Progenitor cell of endocrine pancreas (in vitro differentiated cells): Measurements from ENCODE around the gene PI4K2A. TPM values are rescaled to one million over a fixed set of nuclear protein-coding genes. Genes with fewer than 3 reads are reported as not detected.
"Not testable (repeated sequence)": the region's sequence is repeated elsewhere in the genome, so short reads cannot be mapped to it uniquely, and the experiment has no call there.

Source experiments
- DNase-seq: peaks from one replicate; pipeline ENCODE4 v3.0.0; 2021; ENCODE audit warnings: low spot score; ENCODE audit not compliant: unreplicated experiment
- H3K27ac Mint-ChIP-seq: 2 replicates; pipeline ENCODE4 v1.8.0; 2021; ENCODE audit warnings: mild to moderate bottlenecking, moderate library complexity, mixed read lengths
- H3K27me3 Mint-ChIP-seq: 2 replicates; pipeline ENCODE4 v1.8.0; 2021; ENCODE audit warnings: mixed read lengths
- H3K36me3 Mint-ChIP-seq: 2 replicates; pipeline ENCODE4 v1.8.0; 2022; ENCODE audit warnings: mixed read lengths; ENCODE audit not compliant: insufficient read depth
- H3K4me1 Mint-ChIP-seq: 2 replicates; pipeline ENCODE4 v1.8.0; 2021; ENCODE audit warnings: low read depth, mixed read lengths
- H3K4me3 Mint-ChIP-seq: 2 replicates; pipeline ENCODE4 v1.8.0; 2021; ENCODE audit warnings: low read depth, mild to moderate bottlenecking, moderate library complexity, mixed read lengths
- H3K9me3 Mint-ChIP-seq: 2 replicates; pipeline ENCODE4 v1.8.0; 2021; ENCODE audit warnings: low read depth, mixed read lengths
- total RNA-seq: library from RNA; stranded (reverse); gene quantifications from 2 replicates; pipeline ENCODE4 v1.2.1, GENCODE V29; 2021
- TF ChIP-seq, protein P1 (sequence below): fragments of 200-600 bp; sonication (generic); IDR thresholded peaks from one replicate; pipeline ENCODE4 v1.5.0; 2021; ENCODE audit warnings: antibody characterized with exemption, mild to moderate bottlenecking; ENCODE audit not compliant: unreplicated experiment

PI4K2A gene
- total RNA-seq, 1 donor from 2014 or later: 18.9 TPM

DNA sequence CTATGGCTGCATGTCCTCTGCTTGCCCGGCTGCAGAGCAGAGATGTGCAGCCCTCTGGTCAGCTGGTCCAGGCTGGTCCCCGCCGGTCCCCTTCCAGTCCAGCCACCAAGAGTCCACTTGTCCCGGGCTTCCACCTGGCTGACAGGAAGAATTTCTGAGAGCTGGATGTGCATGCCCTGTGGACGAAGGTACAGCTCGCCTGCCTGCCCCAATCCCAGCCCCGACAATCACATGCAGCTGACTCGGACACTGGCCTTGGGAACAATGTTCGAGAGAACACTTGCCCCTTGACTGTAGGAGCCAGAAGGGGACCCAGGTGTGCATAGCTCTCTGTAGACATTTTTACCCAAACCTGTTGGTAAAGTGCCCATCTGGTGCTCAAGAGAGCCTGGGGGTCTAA is 34.8 kb downstream of the PI4K2A start:
- no peaks in the 10 kb centered on the region for H3K27me3 Mint-ChIP-seq
- no peaks in the 10 kb centered on the region for H3K9me3 Mint-ChIP-seq
- H3K4me3 Mint-ChIP-seq: no peak overlapping the region
- DNase-seq: no peak
- H3K4me1 Mint-ChIP-seq: no peaks in the 10 kb centered on the region
- H3K36me3 Mint-ChIP-seq: peaks cover 11% of the 10 kb centered on the region
- no peak overlapping the region for H3K27ac Mint-ChIP-seq
- TF ChIP-seq, protein P1, sequence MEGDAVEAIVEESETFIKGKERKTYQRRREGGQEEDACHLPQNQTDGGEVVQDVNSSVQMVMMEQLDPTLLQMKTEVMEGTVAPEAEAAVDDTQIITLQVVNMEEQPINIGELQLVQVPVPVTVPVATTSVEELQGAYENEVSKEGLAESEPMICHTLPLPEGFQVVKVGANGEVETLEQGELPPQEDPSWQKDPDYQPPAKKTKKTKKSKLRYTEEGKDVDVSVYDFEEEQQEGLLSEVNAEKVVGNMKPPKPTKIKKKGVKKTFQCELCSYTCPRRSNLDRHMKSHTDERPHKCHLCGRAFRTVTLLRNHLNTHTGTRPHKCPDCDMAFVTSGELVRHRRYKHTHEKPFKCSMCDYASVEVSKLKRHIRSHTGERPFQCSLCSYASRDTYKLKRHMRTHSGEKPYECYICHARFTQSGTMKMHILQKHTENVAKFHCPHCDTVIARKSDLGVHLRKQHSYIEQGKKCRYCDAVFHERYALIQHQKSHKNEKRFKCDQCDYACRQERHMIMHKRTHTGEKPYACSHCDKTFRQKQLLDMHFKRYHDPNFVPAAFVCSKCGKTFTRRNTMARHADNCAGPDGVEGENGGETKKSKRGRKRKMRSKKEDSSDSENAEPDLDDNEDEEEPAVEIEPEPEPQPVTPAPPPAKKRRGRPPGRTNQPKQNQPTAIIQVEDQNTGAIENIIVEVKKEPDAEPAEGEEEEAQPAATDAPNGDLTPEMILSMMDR: no peak

DNA sequence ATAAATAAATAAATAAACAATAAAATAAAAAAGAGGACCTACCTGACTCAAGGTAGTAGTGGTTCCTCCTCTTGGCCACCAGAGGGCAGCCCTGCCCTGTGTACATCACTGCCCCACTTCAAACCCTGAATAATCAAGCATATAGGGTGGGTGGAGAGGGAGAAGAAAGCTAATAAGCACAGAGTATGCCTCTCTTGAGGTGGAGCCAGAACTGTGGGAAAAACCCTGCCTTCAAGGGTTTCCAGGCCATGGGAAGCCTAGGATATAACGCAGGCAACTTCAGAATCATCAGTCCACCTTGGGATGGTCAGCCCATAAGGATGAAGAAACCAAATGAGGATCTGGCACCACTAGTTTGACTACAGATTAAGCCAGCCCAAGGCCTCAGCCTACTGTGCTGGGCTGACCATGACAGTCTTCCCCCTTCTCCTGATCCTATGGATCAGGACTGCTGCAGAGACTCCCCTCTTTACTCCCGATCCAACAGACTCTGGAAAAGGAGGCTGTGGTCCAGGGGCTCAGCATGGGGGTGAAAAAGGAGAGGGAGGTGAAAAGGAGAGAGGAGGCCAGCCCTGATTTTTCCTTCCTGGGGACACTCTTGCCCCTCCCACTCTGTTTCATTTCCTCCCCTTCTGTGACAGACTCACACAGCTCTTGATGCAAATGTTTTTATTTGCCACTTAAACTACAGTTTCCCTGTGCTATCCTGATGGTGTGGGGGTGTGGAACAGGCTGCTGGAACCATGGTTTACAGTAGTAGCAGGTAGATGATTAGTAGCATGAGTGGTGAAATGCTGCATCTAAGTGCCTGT is 36.5 kb downstream of the PI4K2A start:
- peak; percentile 20 for DNase-seq
- Mint-ChIP-seq H3K9me3 (no peaks in the 10 kb centered on the region), H3K4me3 (no peak overlapping the region)

DNA sequence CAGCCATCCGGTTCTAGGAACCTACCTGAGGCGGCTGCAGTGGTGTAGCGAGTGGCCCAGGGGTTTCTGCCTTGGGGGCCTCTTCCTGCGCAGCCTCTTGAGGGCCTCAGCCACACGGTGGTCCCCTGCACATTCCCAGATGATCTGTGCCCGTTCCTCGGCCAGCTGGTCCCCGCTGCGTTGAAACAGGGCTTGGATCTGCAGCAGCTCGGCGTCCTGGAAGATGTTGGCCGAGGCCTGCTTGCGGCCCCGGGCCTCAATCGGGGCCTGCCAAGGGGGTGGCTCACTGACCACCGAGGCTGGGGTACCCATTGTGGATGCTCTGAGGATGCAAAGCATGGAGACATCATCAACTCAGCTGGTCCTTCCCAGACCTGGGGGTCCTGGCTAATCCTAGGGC is 39.1 kb downstream of the PI4K2A start:
- TF ChIP-seq, protein P1: no peak
- H3K36me3 Mint-ChIP-seq: peaks cover 3% of the 10 kb centered on the region
- no peak overlapping the region for H3K27ac Mint-ChIP-seq
- no peaks in the 10 kb centered on the region for H3K9me3 Mint-ChIP-seq
- no peak for DNase-seq
- H3K27me3 Mint-ChIP-seq: no peaks in the 10 kb centered on the region
- H3K4me3 Mint-ChIP-seq: no peak overlapping the region
- peaks cover 7% of the 10 kb centered on the region for H3K4me1 Mint-ChIP-seq

More for the DNA sequence above, 36.5 kb downstream of the PI4K2A start:
- no peak overlapping the region for H3K27ac Mint-ChIP-seq
- H3K36me3 Mint-ChIP-seq: peaks cover 8% of the 10 kb centered on the region
- TF ChIP-seq, protein P1: peak; percentile 91
- H3K27me3 Mint-ChIP-seq: no peaks in the 10 kb centered on the region
- no peaks in the 10 kb centered on the region for H3K4me1 Mint-ChIP-seq

DNA sequence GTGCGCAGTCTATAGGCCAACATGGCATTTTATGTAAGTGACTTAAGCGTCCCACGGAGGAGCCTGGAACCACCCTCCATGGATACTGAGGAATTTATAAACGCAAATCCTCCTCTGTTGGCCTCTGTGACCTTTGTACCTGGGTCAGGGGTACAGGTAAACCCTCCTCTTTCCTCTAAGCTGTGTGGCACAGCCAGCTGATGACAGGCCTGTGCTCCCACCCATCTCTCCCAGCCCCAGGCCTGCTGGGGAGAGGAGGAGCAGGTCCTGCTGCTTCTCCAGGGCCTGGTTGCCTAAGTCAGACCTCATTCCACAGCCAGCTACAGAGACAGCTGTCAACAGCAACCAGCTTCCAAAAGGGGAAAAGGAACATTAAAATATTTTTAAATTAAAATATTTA is 41.6 kb downstream of the PI4K2A start:
- Mint-ChIP-seq H3K9me3 (no peaks in the 10 kb centered on the region), H3K4me3 (no peak overlapping the region), H3K4me1 (peaks cover 7% of the 10 kb centered on the region), H3K27ac (no peak overlapping the region), H3K36me3 (no peaks in the 10 kb centered on the region), H3K27me3 (no peaks in the 10 kb centered on the region)
- TF ChIP-seq, protein P1: no peak
- no peak for DNase-seq

DNA sequence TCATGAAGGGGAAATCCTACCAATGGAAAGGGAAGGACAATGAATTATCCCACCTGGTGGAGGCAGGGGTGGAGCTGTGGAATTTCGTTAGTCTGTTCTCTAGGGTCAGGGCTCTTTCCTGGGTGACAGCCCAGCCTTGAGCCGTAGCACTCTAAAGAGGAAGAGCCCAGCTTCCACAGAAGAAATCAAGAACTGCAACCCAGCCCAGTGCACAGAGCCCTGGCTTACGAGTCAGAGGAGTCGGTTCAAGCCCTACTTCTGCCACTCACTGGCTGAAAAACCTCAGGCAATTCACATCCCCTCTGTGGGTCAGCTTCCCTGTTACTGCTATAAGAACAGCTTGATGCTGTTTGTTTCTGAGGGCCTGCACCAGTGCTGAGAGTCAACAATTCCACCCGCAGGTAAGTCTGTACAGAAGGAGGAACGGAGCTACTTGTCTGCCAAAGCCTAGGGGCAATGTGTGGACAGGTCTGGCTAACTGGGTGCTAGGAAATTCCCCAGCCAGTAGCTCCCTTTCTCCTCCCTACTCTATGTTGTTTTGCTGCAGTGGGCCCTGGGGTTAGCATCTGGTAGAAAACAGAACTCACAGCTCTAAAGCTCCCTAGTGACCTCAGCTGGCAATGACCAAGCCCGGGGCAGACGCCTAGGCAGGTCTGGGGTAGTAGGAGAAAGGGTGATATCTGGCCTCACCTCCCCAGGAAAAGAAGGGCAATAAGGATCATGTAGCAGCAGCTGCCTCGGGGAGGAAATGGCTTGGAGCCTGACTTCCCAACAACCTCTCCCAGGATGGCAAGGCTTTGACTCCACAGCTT is 43.3 kb downstream of the PI4K2A start:
- no peaks in the 10 kb centered on the region for H3K36me3 Mint-ChIP-seq
- TF ChIP-seq, protein P1: no peak
- no peaks in the 10 kb centered on the region for H3K27me3 Mint-ChIP-seq
- no peak overlapping the region for H3K4me3 Mint-ChIP-seq
- H3K9me3 Mint-ChIP-seq: no peaks in the 10 kb centered on the region
- peak overlapping the region; percentile 16 for H3K27ac Mint-ChIP-seq
- no peak for DNase-seq
- H3K4me1 Mint-ChIP-seq: peaks cover 13% of the 10 kb centered on the region

DNA sequence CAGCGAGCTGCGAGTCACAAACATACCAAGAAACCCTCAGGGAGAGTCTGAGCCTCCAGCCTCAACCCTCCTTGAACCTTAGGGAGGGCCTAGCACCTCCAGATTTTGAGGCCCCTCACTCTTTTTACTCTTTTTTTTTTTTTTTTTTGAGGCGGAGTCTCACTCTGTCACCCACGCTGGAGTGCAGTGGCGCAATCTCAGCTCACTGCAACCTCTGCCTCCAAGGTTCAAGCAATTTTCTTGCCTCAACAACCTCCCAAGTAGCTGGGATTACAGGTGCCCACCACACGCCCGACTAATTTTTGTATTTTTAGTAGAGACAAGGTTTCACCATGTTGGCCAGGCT is 43.9 kb downstream of the PI4K2A start:
- DNase-seq, H3K27ac Mint-ChIP-seq, H3K36me3 Mint-ChIP-seq, H3K4me3 Mint-ChIP-seq, H3K9me3 Mint-ChIP-seq, H3K27me3 Mint-ChIP-seq: not testable (repeated sequence)
- H3K4me1 Mint-ChIP-seq: peaks cover 13% of the 10 kb centered on the region
